Activated CD4-positive, alpha-beta T cell treated with anti-CD3 and anti-CD28 coated beads for 24 hours (primary cell): ENCODE measurements around the gene IPO4.
"Not testable (repeated sequence)": the region's sequence is repeated elsewhere in the genome, so short reads cannot be mapped to it uniquely, and the experiment has no call there.

Experiments used
- DNase-seq, 2 donors: peaks; one replicate each; pipeline ENCODE4 v3.0.0-alpha.2; 2020; ENCODE audit warnings: low read depth in 2 of 2

The IPO4 gene

DNA sequence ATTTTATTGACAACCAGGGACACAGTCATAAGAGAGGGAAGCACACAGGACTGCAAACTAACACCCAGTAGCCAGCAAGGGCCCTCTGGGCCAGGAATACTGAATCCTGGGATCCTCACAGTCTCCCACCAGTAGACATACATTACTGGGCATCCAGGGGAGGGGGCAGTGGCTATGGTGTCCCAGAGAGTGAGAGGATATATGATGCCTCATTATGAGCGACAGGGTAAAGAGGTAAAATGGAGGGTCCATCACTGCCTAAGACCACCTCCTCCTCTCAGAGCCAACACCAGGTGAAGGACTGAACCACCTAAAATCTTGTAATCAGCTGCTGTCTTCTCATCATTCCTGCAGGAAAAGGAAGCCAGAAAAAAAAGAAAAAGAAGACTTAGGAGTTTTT is 28.3 kb upstream of the IPO4 start:
- not testable (repeated sequence) for DNase-seq

DNA sequence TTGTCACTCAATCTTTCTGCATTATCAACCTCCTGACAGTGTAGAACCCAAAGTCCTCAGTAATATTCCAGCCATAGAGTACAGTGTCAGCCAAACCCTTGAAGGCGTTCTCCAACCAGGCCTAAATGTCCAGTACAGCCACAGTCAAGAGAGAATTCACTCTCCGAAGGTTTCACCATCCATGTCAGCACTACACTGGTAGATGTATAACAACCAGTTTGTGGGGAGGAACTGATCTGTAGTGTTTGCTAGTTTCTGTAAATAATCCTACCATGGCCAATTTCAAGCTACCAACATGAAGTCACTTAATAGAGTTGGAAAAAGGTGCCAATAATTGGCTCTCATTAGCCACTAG is 27.7 kb upstream of the IPO4 start:
- no peak for DNase-seq

DNA sequence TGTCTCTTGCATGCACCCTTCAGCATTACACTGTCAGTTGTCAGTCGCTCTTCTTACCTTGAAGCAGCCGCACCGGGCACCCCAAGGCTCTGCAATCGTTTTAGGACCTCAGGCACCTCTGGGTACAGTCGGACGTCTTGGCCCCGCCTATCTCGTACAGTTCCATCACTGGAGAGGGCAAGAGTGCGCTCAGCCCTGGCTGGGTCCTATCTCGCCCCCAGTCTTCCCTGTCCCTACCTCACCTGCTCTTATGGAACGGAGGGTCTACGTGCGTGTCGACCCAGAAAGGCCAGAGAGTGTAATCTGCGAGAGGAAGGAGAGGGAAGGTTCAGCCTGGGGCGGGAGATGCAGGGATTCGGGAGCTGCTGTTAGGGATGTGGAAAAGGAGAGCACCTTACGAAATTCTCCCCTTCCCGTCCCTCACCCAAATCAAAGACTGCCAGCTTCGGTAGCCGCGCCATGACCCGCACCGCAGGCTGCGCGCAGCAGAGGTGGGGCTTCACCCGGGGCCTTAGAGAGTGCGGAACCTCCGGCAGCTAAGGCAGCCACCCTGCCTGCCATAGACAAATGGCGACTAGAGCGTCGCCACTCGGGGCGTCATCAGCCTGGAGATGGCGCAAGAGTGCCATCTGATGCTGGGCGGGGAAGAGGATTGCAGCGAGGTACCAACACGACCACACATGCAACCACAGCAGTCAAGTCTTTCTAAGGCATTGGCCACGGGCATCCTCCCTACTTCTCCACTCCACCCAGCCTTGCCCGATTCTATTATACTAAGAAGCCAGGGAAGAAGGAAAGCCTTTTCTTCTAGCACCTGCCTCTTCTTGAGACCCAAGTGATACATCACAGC is 27.1 kb upstream of the IPO4 start, which contains the start of gene MDP1:
MDP1 (minus strand) TSS at position 572 of the 850 bp plus-strand sequence; CDS start at position 461, 111 bp downstream.
- DNase-seq: peak; percentile 69 to 74

DNA sequence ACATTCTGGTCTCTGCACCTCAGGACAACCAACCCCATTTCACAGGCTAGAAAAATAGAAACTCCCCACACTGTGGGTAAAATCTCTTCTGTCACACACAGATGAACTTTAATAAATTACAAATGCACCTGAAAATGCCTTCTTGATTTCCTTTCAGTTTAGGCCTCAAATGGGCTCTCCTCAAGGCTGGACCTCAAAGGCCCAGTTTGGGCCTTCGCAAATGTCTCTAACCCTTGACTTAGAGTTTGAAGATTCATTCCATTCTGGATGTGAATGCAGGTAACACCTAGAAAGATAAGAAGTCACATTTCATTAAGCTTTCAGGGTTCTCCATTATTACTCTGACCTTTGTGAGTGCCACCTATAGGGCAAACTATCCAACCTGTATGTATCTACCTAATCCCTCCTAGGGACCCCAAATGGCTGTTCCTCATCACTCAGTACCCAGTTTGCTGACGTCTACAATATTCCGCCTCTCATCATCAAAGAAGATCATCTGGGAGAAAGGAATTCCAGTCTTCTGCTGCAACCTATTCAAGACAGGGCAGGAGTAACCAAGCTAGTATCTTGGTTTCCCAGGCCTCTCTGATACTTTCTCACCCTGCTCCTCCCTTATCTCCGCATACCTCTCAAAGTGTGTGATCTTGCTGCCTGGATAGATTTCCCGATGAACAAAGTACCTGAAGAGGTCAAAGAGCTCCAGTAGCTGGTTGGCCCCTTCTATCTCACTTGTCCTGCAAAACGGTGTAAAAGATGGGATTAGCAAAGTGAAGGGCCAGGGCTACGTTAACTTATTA is 25.4 kb upstream of the IPO4 start:
- no peak for DNase-seq

DNA sequence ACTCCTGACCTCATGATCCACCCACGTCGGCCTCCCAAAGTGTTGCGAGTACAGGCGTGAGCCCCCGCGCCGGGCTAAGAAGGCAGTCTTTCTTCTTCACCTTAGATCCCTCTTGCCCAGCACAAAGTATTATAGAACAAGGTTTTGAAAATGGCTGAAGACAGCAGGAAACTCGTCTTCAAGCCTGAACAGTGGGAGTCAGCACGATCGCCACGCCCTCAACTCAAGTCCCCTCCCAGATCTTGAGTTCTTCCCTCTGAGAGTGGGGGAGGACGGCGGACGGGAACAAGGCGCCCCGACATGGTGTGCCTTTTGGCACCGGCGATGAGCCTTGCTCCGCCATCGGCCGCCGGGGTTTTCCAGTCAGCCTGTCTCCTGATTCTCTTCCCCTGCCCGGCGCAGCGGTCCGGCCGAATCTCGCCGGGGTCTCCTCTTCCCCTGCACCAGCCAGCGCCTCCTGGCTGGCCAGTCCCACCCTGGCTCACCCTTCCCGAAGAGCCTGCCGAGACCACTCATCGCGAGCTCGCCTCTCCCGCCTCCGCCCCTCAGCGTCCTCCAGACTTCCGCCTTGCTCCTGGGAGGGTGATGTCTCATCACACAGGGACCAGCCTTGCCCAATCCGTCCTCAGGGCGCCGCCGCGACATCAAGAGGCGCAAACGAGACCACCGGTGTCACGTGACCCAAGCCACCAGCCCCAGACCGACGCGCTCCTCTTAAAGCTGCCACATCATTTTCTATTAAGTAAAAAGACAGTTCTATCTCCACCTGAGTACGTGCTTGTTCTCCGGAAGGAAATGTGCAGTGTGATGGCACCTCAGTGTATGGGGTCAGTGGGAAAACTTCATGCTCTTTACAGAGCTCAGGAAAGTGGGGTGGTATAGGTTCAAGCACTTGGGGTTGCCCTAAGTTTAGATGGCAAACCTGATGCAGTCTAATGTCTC is 24.6 kb upstream of the IPO4 start, which contains the start of gene CHMP4A:
CHMP4A (minus strand) TSS at position 565 of the 942 bp plus-strand sequence; CDS start at position 516, 49 bp downstream.
- DNase-seq: peak; percentile 91 to 94

DNA sequence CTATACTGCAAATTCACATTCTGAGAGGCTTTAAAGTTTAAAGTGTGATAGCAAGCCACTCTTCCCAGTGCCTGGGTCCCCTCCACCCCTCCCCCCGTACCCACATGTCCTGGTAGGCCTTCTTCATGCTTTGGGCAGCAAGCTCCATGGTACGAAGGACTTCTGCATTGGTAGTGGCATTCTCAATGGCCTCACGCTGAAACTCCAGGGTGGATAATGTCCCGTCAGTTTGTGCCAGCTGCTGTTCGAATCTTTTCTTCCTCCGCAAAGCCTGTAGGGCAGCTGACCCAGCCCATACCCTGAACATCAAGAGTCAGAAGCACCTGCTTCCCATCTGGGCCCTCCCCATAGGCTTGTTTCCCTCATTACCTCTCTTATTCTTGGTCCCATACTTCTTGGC is 22.7 kb upstream of the IPO4 start:
- no peak for DNase-seq

DNA sequence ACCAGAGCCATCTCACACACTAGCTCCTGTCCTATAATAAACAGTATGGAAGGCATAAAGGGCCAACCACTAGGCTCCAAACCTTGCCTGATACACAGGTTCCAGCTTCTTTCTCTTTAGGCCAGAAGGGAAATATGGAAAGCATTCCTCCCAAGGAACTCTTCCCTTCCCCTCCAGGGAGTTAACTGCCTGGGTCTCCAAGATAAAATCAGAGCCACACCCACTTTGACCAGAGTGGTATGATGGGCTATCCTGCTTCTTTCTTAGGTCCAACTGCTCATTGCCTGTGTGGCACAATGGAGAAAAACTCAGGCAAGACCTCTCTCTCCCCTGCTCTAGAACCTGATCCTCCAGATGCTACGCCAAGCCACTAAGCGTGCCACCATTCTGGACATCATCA is 19.0 kb upstream of the IPO4 start:
- no peak for DNase-seq

DNA sequence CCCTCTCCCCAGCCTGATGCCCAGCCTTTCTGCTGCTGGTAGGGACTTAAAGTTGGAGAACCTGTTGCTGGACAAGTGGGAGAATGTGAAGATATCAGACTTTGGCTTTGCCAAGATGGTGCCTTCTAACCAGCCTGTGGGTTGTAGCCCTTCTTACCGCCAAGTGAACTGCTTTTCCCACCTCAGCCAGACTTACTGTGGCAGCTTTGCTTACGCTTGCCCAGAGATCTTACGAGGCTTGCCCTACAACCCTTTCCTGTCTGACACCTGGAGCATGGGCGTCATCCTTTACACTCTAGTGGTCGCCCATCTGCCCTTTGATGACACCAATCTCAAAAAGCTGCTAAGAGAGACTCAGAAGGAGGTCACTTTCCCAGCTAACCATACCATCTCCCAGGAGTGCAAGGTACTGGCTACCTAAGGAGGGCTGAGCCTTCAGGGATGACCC is 18.5 kb upstream of the IPO4 start:
- DNase-seq: no peak

DNA sequence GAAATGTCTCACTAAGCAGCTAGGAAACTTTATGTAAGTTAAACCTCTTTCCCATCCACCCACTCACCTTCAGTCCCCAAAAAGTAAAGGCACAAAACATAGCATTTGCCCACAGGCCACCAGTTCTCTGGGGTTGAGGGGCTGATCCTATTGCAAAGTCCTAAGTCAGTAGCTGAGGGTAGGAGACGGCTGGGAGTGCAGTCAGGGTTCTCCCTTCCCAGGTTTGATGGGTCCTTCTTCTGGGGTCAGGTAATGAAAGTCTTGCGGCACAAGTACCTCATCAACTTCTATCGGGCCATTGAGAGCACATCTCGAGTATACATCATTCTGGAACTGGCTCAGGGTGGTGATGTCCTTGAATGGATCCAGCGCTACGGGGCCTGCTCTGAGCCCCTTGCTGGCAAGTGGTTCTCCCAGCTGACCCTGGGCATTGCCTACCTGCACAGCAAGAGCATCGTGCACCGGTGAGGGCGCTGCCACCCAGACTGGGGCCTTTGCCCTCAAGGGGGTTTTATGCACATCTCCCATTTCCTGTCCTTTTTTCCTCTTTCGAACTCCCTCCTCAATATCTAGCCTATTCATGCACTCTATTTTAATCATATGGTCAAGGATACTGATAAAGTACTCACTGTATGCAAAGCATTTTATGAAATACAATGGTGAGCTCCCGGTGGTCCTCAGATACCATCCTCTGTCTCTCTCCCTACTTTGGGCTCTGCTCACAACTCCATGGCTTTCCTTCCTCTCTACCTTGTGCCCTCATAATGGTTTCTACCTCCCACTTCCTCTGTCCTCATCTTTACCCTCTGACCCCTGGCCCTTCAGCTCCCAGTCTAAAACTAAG is 17.9 kb upstream of the IPO4 start:
- no peak for DNase-seq

DNA sequence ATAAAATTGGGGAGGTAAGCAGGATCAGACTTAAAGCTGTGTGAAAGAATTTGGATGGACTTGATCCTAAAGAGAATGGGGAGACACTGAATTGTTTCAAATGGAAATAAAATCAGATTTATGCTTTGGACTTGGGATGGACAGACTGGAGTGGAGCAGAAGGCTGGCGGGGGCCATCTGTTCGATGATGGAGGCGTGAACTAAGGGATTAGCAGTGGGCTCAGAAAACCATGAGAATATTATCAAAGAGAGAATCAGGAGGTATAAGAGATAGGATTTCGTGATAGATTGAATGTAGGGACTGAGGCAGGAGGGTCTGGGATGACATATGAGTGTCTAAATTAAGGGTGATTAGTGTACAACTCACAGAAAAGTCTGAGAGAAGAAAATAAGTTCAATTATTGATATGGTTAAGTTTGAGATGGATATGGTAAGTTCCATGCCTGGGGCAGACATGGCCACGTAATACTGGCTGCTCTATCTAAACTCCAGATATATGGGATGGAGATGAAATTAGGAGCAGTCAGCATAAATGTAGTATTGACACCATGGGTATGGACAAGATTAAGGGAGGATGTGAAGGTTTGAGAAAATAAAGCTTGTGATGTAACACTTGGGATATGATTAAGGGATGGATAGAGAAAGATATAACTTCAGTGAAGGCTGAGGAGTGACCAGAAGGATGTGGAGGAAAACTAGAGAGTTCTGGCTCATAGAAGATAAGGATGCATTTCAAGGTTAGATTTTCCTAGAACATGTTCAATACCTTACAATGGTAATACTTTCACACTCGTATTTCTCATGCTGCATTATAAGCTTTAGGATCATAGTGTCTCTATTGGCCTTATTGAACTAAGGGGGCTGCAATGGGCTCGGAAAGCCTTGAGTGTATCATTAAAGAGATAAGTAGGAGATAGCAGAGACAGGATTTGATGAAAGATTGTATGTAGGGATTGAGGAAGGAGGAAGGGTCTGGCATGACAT is 15.8 kb upstream of the IPO4 start:
- DNase-seq: no peak

DNA sequence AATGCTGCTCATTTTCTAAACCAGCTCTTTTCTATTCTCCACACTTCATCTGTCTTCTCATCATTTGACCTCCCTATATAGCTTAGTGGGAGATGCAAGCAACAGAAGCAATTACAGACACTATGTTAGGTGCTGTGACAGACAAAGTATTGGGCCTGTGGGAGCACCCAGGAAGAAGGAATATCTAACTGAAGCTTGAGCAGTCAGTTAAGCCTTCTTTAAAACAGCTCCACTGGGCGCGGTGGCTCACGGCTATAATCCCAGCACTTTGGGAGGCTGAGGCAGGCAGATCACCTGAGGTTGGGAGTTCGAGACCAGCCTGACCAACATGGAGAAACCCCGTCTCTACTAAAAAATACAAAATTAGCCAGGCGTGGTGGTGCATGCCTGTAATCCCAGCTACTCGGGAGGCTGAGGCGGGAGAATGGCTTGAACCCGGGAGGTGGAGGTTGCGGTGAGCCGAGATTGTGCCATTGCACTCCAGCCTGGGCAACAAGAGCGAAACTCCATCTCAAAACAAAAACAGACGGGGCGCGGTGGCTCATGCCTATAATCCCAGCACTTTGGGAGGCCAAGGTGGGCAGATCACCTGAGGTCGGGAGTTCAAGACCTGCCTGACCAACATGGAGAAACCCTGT is 14.8 kb upstream of the IPO4 start:
- DNase-seq: not testable (repeated sequence)

DNA sequence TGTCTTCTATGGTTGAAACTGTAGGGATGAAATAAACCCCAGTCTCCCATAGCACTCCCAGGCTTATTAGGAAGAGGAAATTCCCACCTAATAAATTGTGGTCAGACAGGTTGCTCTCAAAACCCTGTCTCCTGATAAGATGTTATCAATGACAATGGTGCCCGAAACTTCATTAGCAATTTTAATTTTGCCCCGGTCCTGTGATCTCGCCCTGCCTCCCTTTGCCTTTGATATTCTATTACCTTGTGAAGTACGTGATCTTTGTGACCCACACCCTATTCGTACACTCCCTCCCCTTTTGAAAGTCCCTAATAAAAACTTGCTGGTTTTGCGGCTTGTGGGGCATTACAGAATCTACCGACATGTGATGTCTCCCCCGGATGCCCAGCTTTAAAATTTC is 13.9 kb upstream of the IPO4 start:
- not testable (repeated sequence) for DNase-seq

DNA sequence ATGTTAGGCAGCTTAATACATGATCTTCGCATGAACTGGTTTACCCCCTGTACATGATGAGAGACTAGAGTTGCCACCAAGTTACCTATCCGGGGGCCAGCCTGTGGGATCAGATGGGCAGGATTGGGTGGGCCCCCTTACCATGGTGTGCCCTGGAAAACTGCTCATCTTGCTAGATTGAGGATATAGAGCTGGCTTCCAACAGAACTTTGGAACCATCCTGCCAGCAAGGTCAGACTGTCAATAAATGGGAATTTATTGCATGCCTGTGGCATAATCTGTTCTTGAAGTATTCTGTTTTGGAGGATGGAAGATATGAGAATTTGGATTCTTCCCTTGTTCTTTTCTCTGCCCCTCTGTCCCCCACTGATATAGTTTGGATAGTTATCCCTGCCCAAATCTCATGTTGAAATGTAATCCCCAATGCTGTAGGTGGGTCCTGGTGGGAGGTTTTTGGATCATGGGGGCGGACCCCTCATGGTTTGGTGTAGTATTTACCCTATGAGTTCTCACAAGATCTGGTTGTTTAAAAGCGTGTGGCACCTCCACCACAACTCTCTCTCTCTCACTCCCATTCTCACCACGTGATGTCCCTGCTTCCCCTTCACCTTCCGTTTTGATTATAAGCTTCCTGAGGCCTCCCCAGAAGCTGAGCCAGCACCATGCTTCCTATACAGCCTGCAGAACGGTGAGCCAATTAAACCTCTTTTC is 10.4 kb upstream of the IPO4 start:
- no peak for DNase-seq

DNA sequence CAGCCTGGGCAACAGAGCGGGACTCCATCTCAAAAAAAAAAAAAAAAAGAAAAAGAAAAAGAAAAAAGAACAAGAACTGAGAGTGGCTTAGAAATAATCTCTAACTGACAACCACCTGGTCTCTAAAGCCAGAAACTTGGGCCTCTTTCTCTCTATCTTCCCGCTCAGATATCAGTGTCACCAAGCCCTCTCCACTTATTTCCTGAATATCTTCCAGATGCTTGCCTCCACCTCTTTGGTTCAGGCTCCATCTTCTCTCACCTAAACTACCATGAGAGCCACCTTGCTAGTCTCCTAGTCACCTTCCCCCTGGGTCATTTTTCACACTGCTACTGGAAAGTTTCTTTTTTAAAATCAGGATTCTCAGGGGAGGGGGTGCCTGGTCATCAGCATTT is 8.4 kb upstream of the IPO4 start:
- no peak for DNase-seq

DNA sequence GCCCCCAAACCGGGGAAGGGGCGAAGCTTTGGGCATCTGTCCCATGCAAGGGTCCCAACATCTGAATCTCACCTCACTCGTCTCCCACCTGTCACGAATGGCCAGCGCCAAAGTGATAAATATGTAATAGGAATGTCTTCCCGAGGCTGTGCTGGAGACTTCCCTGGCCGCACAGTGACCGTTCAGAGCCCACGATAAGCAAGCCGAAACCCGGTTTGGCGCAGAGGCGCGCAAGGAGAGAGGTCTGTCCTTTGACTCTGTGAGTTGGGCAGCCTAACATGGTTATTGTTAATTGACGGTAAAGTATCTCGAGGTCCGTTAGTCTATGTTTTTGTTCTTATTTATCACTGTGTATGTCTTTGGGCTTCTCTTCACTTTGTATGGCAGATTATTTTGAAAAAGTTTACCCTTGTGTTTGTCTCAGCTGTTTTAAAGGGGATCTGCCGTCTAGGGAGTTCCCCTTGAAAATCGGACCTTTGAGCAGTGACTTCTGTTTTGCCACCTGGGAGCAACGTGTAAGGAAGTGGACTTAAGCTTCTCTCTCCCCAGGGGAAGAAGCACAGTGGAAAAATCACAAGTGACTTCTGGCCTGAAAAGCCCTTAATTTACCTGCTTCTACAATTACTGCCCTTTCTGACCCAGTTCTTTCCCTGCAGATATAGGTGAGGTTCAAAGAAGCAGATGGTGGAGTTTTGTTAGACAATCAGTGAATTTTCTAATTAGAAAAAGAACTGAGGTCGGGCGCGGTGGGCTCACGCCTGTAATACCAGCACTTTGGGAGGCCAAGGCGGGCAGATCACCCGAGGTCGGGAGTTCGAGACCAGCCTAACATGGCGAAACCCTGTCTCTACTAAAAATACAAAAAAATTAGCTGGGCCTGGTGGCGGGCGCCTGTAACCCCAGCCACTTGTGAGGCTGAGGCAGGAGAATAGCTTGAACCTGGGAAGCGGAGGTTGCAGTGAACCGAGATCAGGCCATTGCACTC is 7.7 kb upstream of the IPO4 start:
- DNase-seq: no peak

DNA sequence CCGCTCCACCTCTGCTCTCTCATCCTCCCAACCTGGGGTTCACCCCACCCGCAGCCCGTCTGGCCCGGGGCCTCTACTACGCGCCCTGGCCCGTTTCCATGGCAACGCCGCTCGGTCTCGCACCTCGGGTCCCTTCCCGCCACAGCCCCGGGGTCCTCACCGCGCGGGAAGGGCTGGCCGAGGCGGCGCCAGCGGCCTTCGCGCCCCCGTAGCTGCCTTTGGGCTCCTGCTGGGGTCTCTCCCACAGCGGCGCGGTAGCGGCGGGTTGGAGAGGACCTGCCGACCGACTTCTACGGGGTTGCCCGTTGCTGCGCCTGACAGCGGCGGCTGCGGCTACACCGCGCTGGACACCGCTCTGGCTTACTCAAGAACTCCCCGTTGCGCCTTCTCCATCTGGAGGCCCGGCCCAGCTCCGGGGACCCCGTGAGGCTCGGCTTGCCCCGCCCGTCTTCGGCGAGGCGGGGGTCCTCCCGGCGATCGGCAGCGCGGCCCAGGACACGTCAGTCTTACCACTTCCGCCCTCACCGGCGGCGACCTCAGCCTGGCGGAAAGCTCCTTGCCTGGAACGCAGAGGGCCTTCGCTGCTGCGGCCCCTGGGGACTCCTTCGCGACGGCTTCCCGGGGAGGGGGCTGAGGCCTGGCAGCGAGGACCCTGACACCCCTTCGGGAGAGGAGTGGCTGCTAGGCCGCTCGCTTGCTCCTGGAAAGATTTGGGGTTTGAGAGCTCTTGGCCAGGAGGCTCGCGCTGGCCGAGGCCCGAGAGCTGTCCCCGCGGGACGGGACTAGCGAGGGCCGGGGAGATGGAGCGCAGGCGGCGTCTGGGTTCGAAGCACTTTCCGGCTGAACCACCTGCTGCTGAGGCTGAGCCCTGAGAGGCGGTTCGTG is 6.8 kb upstream of the IPO4 start, which contains the start of gene TM9SF1:
TM9SF1 (minus strand) TSS at position 256 of the 885 bp plus-strand sequence. CDS start 422 bp downstream, outside the sequence.
- peak; percentile 72 to 73 for DNase-seq
